Natural killer cell (primary cell): ENCODE data around the gene ENPEP. TPM values are rescaled to one million over a fixed set of nuclear protein-coding genes. Genes with fewer than 3 reads are reported as not detected.

Experiments
- ATAC-seq, 3 donors: fragments of 150-1000 bp in 2 of 3; fragments of 200-7000 bp in 1 of 3; cut with Tn5 transposase; 1 replicate in 1 of 3; 2 replicates in 2 of 3; pipeline ENCODE4 v1.10.0; 2021; ENCODE audit warnings: mild to moderate bottlenecking in 2 of 3, moderate library complexity in 2 of 3
- DNase-seq, 2 donors: peaks; one replicate each; pipeline versions ENCODE4 v3.0.0 to v3.0.0-alpha.2; 2013 to 2021; ENCODE audit warnings: mixed read lengths in 1 of 2
- H3K27ac ChIP-seq: one replicate; pipeline ENCODE4 v1.5.1; 2013; ENCODE audit warnings: mild to moderate bottlenecking, low read length
- H3K27me3 ChIP-seq: one replicate; pipeline ENCODE4 v1.6.1; 2013; ENCODE audit warnings: low read length; ENCODE audit not compliant: control insufficient read depth, insufficient read depth
- H3K36me3 ChIP-seq: one replicate; pipeline ENCODE4 v1.6.1; 2013; ENCODE audit warnings: low read length; ENCODE audit not compliant: control insufficient read depth, insufficient read depth
- H3K4me1 ChIP-seq: one replicate; pipeline ENCODE4 v1.6.1; 2013; ENCODE audit warnings: low read length; ENCODE audit not compliant: control insufficient read depth, insufficient read depth
- H3K4me3 ChIP-seq: one replicate; pipeline ENCODE4 v1.5.1; 2013; ENCODE audit warnings: low read length
- H3K9me3 ChIP-seq: one replicate; pipeline ENCODE4 v1.6.1; 2013; ENCODE audit warnings: low read length; ENCODE audit not compliant: control insufficient read depth, insufficient read depth
- H3K27ac Mint-ChIP-seq, 2 donors: one replicate each; pipeline ENCODE4 v1.8.0; 2022; ENCODE audit warnings: mild to moderate bottlenecking in 2 of 2, mixed read lengths in 2 of 2, moderate library complexity in 1 of 2
- H3K27me3 Mint-ChIP-seq, 2 donors: one replicate each; pipeline ENCODE4 v1.8.0; 2022; ENCODE audit warnings: low read depth in 2 of 2, mixed read lengths in 2 of 2
- H3K36me3 Mint-ChIP-seq: one replicate; pipeline ENCODE4 v1.8.0; 2022; ENCODE audit warnings: mixed read lengths
- H3K4me1 Mint-ChIP-seq, 2 donors: one replicate each; pipeline ENCODE4 v1.8.0; 2022; ENCODE audit warnings: mixed read lengths in 2 of 2
- H3K4me3 Mint-ChIP-seq: one replicate; pipeline ENCODE4 v1.8.0; 2022; ENCODE audit warnings: mild to moderate bottlenecking, moderate library complexity, mixed read lengths
- H3K9me3 Mint-ChIP-seq, 2 donors: one replicate each; pipeline ENCODE4 v1.8.0; 2022; ENCODE audit warnings: mixed read lengths in 2 of 2
- WGBS: methylation state at CpG from one replicate; pipeline ENCODE4 v1.1.7; 2013; ENCODE audit warnings: missing lambda C conversion rate; ENCODE audit not compliant: insufficient coverage; 5-methylcytosine and 5-hydroxymethylcytosine counted together
- intact Hi-C: fragments of 100-400 bp; cut with micrococcal nuclease; formaldehyde crosslinking; loops from one replicate; pipeline ENCODE4 v1.14.2; 2022
- total RNA-seq, 4 donors: library from RNA; stranded (reverse); fragments of 120-200 nt in 1 of 4; gene quantifications; one replicate each; pipeline versions ENCODE4 v1.2.3 to v1.2.4, GENCODE V29; 2013 to 2022
- TF ChIP-seq, protein P1 (sequence below): fragments of 200-600 bp; IDR thresholded peaks from one replicate; pipeline ENCODE4 v1.8.0; 2022; ENCODE audit warnings: antibody characterized with exemption

Gene ENPEP
- total RNA-seq, 3 donors from 2014 or later (not counting 1 experiment from before 2014, with no cell fraction given), result 0.07 TPM; not detected in 2

DNA sequence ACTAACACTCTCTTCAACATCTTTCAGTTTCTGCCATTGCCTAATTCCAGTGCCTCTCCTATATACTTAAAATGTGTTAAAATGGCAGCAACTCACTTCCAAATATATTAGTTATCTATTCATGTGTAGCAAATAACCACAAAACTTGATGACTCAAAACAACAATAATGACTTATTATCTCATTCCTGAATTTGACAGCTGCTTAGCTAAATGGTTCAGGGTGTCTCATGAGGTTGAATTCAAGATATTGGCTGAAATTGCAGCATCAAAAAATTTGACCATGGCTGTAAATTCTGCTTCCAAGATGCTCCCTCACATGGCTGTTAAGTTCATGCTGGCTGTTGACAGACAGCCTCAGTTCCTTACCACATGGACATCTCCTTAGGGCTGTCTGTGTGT is 121.6 kb downstream of the ENPEP start:
- Mint-ChIP-seq H3K4me3 (no peak overlapping the region), H3K4me1 (no peaks in the 10 kb centered on the region), H3K9me3 (peaks cover 8 to 9% of the 10 kb centered on the region in 2 donors), H3K27me3 (peaks cover 15% of the 10 kb centered on the region in 2 donors), H3K36me3 (no peaks in the 10 kb centered on the region), H3K27ac (no peak overlapping the region)
- no peaks in the 10 kb centered on the region for H3K9me3 ChIP-seq
- no peaks in the 10 kb centered on the region for H3K4me1 ChIP-seq
- ATAC-seq (no peak), DNase-seq (no peak)
- TF ChIP-seq, protein P1, sequence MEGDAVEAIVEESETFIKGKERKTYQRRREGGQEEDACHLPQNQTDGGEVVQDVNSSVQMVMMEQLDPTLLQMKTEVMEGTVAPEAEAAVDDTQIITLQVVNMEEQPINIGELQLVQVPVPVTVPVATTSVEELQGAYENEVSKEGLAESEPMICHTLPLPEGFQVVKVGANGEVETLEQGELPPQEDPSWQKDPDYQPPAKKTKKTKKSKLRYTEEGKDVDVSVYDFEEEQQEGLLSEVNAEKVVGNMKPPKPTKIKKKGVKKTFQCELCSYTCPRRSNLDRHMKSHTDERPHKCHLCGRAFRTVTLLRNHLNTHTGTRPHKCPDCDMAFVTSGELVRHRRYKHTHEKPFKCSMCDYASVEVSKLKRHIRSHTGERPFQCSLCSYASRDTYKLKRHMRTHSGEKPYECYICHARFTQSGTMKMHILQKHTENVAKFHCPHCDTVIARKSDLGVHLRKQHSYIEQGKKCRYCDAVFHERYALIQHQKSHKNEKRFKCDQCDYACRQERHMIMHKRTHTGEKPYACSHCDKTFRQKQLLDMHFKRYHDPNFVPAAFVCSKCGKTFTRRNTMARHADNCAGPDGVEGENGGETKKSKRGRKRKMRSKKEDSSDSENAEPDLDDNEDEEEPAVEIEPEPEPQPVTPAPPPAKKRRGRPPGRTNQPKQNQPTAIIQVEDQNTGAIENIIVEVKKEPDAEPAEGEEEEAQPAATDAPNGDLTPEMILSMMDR, result no peak
- no peak overlapping the region for H3K27ac ChIP-seq
- intact Hi-C loops, result no loop called here
- H3K27me3 ChIP-seq, result peaks cover 3% of the 10 kb centered on the region
- no peak overlapping the region for H3K4me3 ChIP-seq
- H3K36me3 ChIP-seq, result no peaks in the 10 kb centered on the region

DNA sequence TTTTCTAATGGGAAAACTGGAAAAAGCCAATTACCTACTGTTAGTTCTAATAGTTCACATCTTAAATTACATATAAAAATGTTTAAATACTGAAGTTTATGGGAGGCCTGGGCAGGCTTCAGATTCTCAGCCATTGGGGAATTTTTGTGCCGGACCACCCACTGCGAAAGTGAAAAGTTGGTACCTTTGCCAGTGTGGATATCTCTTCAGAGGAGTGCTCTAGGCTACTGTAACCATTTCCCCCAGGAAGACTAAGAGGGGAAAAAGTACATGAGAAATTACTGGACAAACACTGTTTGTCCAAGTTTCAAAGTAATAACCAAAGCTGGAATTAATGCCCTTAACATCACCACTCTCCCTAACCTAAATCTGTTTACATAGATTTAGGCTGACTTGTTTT is 126.1 kb downstream of the ENPEP start:
- no peaks in the 10 kb centered on the region for H3K4me1 Mint-ChIP-seq
- TF ChIP-seq, protein P1, result no peak
- no peaks in the 10 kb centered on the region for H3K9me3 ChIP-seq
- H3K27ac ChIP-seq, result no peak overlapping the region
- intact Hi-C loops, result no loop called here
- no peak overlapping the region for H3K27ac Mint-ChIP-seq
- H3K27me3 Mint-ChIP-seq, result peaks cover 13 to 15% of the 10 kb centered on the region in 2 donors
- 100% methylated on average over 2 of the region's 2 CpGs for WGBS
- no peak for DNase-seq
- ATAC-seq, result no peak
- H3K4me3 ChIP-seq, result no peak overlapping the region
- H3K36me3 Mint-ChIP-seq, result no peaks in the 10 kb centered on the region
- H3K4me3 Mint-ChIP-seq, result no peak overlapping the region
- H3K9me3 Mint-ChIP-seq, result peaks cover 4 to 5% of the 10 kb centered on the region in 2 donors
- H3K27me3 ChIP-seq, result peaks cover 3% of the 10 kb centered on the region
- no peaks in the 10 kb centered on the region for H3K36me3 ChIP-seq
- no peaks in the 10 kb centered on the region for H3K4me1 ChIP-seq

DNA sequence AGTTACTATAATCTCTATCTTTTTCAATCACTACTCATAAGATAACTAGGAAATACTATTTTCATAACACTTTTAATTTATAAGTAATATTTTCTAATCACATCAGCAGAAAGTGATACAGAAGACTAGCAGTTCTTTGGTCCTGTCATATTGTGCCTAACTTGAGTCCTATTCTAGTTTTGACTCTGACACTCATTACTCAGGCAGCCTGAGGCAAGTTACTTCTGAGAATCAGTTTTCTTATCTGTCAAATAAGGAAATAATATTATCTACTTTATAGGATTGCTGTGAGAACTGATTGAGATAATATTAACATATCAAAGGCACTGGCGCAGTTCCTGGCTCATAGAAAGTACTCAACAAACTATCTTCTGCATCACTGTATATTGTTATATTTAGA is 129.1 kb downstream of the ENPEP start:
- ATAC-seq, result no peak
- Histone ChIP-seq H3K4me3 (no peak overlapping the region), H3K9me3 (no peaks in the 10 kb centered on the region), H3K27ac (no peak overlapping the region), H3K36me3 (no peaks in the 10 kb centered on the region), H3K4me1 (no peaks in the 10 kb centered on the region), H3K27me3 (peaks cover 5% of the 10 kb centered on the region)
- no peaks in the 10 kb centered on the region for H3K36me3 Mint-ChIP-seq
- H3K27me3 Mint-ChIP-seq, result peaks cover 23 to 24% of the 10 kb centered on the region in 2 donors
- intact Hi-C loops, result no loop called here
- DNase-seq, result no peak
- TF ChIP-seq, protein P1, result no peak
- peaks cover 0 to 6% of the 10 kb centered on the region in 2 donors for H3K9me3 Mint-ChIP-seq
- WGBS, result no CpG with 5 or more reads among the region's 1 CpG
- no peak overlapping the region for H3K4me3 Mint-ChIP-seq
- no peaks in the 10 kb centered on the region for H3K4me1 Mint-ChIP-seq
- H3K27ac Mint-ChIP-seq, result no peak overlapping the region

DNA sequence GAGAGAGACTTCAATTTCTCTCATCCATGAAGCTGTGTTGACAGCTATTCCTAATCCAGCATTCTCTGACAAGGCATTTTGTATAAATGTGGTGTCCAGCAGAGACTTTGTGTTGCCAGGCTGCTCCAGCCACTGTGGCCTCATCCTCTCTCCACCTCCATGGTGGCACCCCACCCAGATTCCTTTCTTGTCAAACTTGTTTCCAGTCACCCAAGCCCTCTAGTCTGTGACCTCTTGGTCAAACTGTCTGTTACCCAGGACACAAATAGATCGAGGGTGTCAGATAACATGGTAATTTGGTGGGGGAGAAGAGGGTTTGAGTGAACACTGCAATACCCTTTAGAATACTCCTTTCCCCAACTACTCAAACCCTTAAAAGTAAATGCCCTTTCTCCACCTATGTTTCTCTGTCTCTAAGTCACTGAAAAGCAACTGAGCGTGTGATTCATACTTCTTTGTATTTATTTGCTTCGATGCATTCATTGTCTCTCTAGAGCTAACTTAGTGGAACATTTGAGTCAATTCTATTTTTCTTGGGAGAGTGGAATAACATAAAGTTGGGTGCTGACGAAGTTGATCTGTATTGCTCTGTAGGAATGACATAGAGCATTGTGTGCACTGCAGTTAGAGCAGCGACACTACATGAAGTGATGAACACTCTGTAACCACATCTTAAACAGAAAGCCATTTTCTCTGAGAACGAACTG is 133.2 kb downstream of the ENPEP start:
- Mint-ChIP-seq H3K27ac (no peak overlapping the region), H3K27me3 (peaks cover 28 to 37% of the 10 kb centered on the region in 2 donors), H3K4me3 (no peak overlapping the region), H3K9me3 (peaks cover 0 to 3% of the 10 kb centered on the region in 2 donors), H3K36me3 (no peaks in the 10 kb centered on the region), H3K4me1 (no peaks in the 10 kb centered on the region)
- TF ChIP-seq, protein P1, result no peak
- intact Hi-C loops, result no loop called here
- ATAC-seq (no peak), DNase-seq (no peak)
- WGBS, result 47% methylated on average over 5 of the region's 6 CpGs
- Histone ChIP-seq H3K9me3 (no peaks in the 10 kb centered on the region), H3K4me3 (no peak overlapping the region), H3K27me3 (peaks cover 36% of the 10 kb centered on the region), H3K27ac (no peak overlapping the region), H3K4me1 (no peaks in the 10 kb centered on the region), H3K36me3 (no peaks in the 10 kb centered on the region)
